Peyer's patch (tissue), 4 donors: Measurements from ENCODE around the gene OAF. TPM values are rescaled to one million over a fixed set of nuclear protein-coding genes. Genes with fewer than 3 reads are reported as not detected.

Experiments
- DNase-seq, 3 donors: peaks; one replicate each; pipeline ENCODE4 v3.0.0-alpha.2; 2017 to 2019
- H3K27ac ChIP-seq, 4 donors: fragments of 200-600 bp; sonication (generic); one replicate each; pipeline ENCODE4 v1.5.1; 2016 to 2019
- H3K27me3 ChIP-seq, 2 donors: fragments of 200-600 bp; sonication (generic); one replicate each; pipeline ENCODE4 v1.5.1; 2019
- H3K36me3 ChIP-seq, 3 donors: fragments of 200-600 bp; sonication (generic); one replicate each; pipeline ENCODE4 v1.5.1; 2016 to 2019
- H3K4me1 ChIP-seq, 4 donors: fragments of 200-600 bp; sonication (generic); one replicate each; pipeline ENCODE4 v1.5.1; 2016 to 2019
- H3K4me3 ChIP-seq, 4 donors: fragments of 200-600 bp; sonication (generic); 1 replicate in 3 of 4; 2 replicates in 1 of 4; pipeline ENCODE4 v1.5.1; 2016 to 2019; ENCODE audit warnings: mild to moderate bottlenecking in 1 of 4
- H3K9me3 ChIP-seq, 4 donors: fragments of 200-600 bp; sonication (generic); one replicate each; pipeline ENCODE4 v1.5.1; 2016 to 2019; ENCODE audit warnings: mild to moderate bottlenecking in 1 of 4
- CTCF ChIP-seq, 6 experiments: fragments of 450-650 bp in 4 of 6; fragments of 200-600 bp in 2 of 6; sonication (generic) in 1 of 6; IDR thresholded peaks; one replicate each; pipeline ENCODE4 v1.5.1; 2017 to 2019; ENCODE audit warnings: antibody characterized with exemption in 6 of 6, mild to moderate bottlenecking in 3 of 6, moderate library complexity in 1 of 6
- POLR2A ChIP-seq, 2 donors: fragments of 450-650 bp; IDR thresholded peaks; one replicate each; pipeline ENCODE4 v1.5.1; 2017; ENCODE audit warnings: antibody characterized with exemption in 2 of 2, mild to moderate bottlenecking in 2 of 2, moderate library complexity in 2 of 2
- total RNA-seq, 4 donors: library from RNA; depleted of rRNA; stranded (reverse); fragments of >200 nt; gene quantifications; one replicate each; pipeline ENCODE4 v1.1.0, GENCODE V29; 2016

The OAF gene
- total RNA-seq, 4 donors from 2014 or later, result 66.0 to 344 (median 228) TPM

GRCh38 chr11:120254788-120255518 lies 44.1 kb downstream of the OAF start:
- H3K27me3 ChIP-seq, result no peaks in the 10 kb centered on the region
- no peaks in the 10 kb centered on the region for H3K4me1 ChIP-seq
- H3K9me3 ChIP-seq, result no peaks in the 10 kb centered on the region
- no peak for TF ChIP-seq CTCF (IDR thresholded peaks at IDR 0.05)
- no peak for TF ChIP-seq POLR2A (IDR thresholded peaks at IDR 0.05)
- H3K27ac ChIP-seq, result no peak overlapping the region
- H3K4me3 ChIP-seq, result no peak overlapping the region
- no peak for DNase-seq
- H3K36me3 ChIP-seq, result no peaks in the 10 kb centered on the region

GRCh38 chr11:120255519-120255866 lies 44.7 kb downstream of the OAF start:
- TF ChIP-seq POLR2A (IDR thresholded peaks at IDR 0.05), result no peak
- no peak for TF ChIP-seq CTCF (IDR thresholded peaks at IDR 0.05)
- Histone ChIP-seq H3K27ac (no peak overlapping the region), H3K36me3 (no peaks in the 10 kb centered on the region), H3K27me3 (no peaks in the 10 kb centered on the region), H3K4me1 (no peaks in the 10 kb centered on the region), H3K9me3 (no peaks in the 10 kb centered on the region), H3K4me3 (no peak overlapping the region)
- no peak for DNase-seq

GRCh38 chr11:120256178-120256577 lies 45.3 kb downstream of the OAF start:
- H3K4me1 ChIP-seq, result no peaks in the 10 kb centered on the region
- H3K27me3 ChIP-seq, result no peaks in the 10 kb centered on the region
- TF ChIP-seq POLR2A (IDR thresholded peaks at IDR 0.05) (no peak), CTCF (IDR thresholded peaks at IDR 0.05) (no peak)

GRCh38 chr11:120256779-120257178 lies 45.9 kb downstream of the OAF start:
- no peak for TF ChIP-seq CTCF (IDR thresholded peaks at IDR 0.05)
- TF ChIP-seq POLR2A (IDR thresholded peaks at IDR 0.05), result no peak
- no peaks in the 10 kb centered on the region for H3K27me3 ChIP-seq
- DNase-seq, result no peak
- no peak overlapping the region for H3K27ac ChIP-seq
- no peaks in the 10 kb centered on the region for H3K9me3 ChIP-seq
- H3K4me3 ChIP-seq, result no peak overlapping the region
- no peaks in the 10 kb centered on the region for H3K4me1 ChIP-seq
- H3K36me3 ChIP-seq, result no peaks in the 10 kb centered on the region

More at GRCh38 chr11:120256178-120256577, 45.3 kb downstream of the OAF start:
- no peaks in the 10 kb centered on the region for H3K36me3 ChIP-seq
- no peak overlapping the region for H3K4me3 ChIP-seq
- no peak for DNase-seq
- no peak overlapping the region for H3K27ac ChIP-seq
- H3K9me3 ChIP-seq, result no peaks in the 10 kb centered on the region

- no peak overlapping the region for H3K27ac ChIP-seq
- H3K27me3 ChIP-seq, result no peaks in the 10 kb centered on the region
- H3K9me3 ChIP-seq, result no peaks in the 10 kb centered on the region
- no peak for TF ChIP-seq CTCF (IDR thresholded peaks at IDR 0.05)
- no peak for TF ChIP-seq POLR2A (IDR thresholded peaks at IDR 0.05)
- no peaks in the 10 kb centered on the region for H3K36me3 ChIP-seq
- H3K4me1 ChIP-seq, result no peaks in the 10 kb centered on the region
- no peak overlapping the region for H3K4me3 ChIP-seq
- DNase-seq, result no peak
Measured at GRCh38 chr11:120257346-120257745, 46.5 kb downstream of the OAF start.
